ENCODE results near the gene TLCD4.

Gene TLCD4

DNA sequence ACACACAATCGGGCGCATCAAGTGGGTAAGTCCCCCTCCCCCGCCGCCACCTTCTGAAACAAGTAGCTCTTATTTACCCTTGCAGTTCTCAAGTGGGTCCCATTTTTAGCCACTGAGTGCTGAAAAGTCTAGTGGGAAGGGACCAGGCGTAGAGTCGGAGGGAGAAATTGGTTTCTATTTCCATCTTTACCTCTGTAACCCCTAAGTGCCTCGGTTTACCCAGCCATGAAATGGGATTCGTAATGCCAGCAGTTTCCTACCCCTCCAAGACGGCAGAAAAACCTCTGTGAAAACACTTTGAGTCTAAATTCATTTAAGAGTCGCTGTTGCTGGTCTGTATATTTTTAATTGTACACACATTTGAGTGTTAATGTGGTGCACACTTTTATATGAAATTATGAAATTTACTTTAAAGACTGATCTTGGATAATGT is 928 bp downstream of the TLCD4 start:
- TF ChIP-seq ZBTB7A (IDR thresholded peaks at IDR 0.05; ENCODE audit: low read depth): no peak
- no peak for TF ChIP-seq FOXM1 (IDR thresholded peaks at IDR 0.05; ENCODE audit: borderline replicate concordance, low read depth)
- TF ChIP-seq, protein P1, sequence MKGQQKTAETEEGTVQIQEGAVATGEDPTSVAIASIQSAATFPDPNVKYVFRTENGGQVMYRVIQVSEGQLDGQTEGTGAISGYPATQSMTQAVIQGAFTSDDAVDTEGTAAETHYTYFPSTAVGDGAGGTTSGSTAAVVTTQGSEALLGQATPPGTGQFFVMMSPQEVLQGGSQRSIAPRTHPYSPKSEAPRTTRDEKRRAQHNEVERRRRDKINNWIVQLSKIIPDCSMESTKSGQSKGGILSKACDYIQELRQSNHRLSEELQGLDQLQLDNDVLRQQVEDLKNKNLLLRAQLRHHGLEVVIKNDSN (IDR thresholded peaks at IDR 0.05): no peak
- no peak for TF ChIP-seq EGR1 (IDR thresholded peaks at IDR 0.05)
- no peak for TF ChIP-seq NFIC (IDR thresholded peaks at IDR 0.05)
- TF ChIP-seq TEAD4 (IDR thresholded peaks at IDR 0.05): no peak
- no peak for TF ChIP-seq YY1 (IDR thresholded peaks at IDR 0.05; ENCODE audit: low read depth)
- no peak for TF ChIP-seq TCF12 (IDR thresholded peaks at IDR 0.05; ENCODE audit: low read depth)
- TF ChIP-seq CREB1 (IDR thresholded peaks at IDR 0.05; ENCODE audit: low read depth): no peak
- TF ChIP-seq TAF1 (IDR thresholded peaks at IDR 0.05; ENCODE audit: low read depth): no peak
- TF ChIP-seq, protein P2, sequence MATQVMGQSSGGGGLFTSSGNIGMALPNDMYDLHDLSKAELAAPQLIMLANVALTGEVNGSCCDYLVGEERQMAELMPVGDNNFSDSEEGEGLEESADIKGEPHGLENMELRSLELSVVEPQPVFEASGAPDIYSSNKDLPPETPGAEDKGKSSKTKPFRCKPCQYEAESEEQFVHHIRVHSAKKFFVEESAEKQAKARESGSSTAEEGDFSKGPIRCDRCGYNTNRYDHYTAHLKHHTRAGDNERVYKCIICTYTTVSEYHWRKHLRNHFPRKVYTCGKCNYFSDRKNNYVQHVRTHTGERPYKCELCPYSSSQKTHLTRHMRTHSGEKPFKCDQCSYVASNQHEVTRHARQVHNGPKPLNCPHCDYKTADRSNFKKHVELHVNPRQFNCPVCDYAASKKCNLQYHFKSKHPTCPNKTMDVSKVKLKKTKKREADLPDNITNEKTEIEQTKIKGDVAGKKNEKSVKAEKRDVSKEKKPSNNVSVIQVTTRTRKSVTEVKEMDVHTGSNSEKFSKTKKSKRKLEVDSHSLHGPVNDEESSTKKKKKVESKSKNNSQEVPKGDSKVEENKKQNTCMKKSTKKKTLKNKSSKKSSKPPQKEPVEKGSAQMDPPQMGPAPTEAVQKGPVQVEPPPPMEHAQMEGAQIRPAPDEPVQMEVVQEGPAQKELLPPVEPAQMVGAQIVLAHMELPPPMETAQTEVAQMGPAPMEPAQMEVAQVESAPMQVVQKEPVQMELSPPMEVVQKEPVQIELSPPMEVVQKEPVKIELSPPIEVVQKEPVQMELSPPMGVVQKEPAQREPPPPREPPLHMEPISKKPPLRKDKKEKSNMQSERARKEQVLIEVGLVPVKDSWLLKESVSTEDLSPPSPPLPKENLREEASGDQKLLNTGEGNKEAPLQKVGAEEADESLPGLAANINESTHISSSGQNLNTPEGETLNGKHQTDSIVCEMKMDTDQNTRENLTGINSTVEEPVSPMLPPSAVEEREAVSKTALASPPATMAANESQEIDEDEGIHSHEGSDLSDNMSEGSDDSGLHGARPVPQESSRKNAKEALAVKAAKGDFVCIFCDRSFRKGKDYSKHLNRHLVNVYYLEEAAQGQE (IDR thresholded peaks at IDR 0.05; ENCODE audit: low read depth): no peak
- TF ChIP-seq EP300 (IDR thresholded peaks at IDR 0.05; ENCODE audit: borderline replicate concordance): no peak
- TF ChIP-seq RAD21 (IDR thresholded peaks at IDR 0.05; ENCODE audit: low read depth): no peak
- TF ChIP-seq, protein P3, sequence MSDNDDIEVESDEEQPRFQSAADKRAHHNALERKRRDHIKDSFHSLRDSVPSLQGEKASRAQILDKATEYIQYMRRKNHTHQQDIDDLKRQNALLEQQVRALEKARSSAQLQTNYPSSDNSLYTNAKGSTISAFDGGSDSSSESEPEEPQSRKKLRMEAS (IDR thresholded peaks at IDR 0.05): no peak

DNA sequence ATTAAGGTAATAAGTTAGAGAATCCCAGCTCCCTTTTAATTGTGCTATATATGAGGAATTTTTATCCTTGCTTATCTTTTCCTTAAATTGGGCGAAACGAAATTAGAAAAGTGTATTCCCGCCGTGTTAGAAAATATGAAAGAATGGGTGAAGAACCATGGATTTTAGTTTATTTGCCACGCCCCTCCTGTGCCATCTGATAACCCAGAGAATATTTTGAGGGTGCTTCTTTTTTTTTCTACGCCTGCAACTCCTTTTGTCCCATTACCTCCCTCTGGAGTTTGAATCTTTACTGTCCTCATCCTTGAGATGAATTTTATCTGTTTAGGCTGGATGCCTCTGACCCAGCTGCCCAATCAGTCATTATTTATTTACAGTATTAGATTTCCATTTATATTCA is 1.6 kb downstream of the TLCD4 start:
- TF ChIP-seq, protein P3 (IDR thresholded peaks at IDR 0.05): no peak
- TF ChIP-seq TCF12 (IDR thresholded peaks at IDR 0.05; ENCODE audit: low read depth): no peak
- TF ChIP-seq, protein P2 (IDR thresholded peaks at IDR 0.05; ENCODE audit: low read depth): no peak
- TF ChIP-seq EGR1 (IDR thresholded peaks at IDR 0.05): no peak
- TF ChIP-seq CEBPB (IDR thresholded peaks at IDR 0.05): no peak

DNA sequence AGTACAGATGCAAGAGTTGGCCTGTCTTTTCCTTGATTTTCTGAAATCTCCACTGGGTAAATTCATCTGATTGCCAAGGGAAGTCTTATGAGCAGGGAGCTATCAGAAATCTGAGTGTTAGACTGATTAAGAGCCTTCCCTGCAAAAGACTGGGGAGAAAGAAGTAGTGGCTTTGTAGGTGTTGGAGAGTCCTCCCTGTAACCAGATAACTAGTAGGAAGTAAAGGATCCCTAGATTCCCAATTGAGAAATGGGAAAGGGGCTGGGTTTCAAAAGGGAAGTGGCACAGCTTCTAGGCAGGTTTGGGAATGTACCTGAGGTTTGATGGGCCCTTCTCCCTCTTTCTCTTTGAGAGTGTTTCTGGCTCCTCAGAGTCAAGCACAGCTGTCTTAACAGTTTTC is 2.1 kb downstream of the TLCD4 start:
- no peak for TF ChIP-seq TAF1 (IDR thresholded peaks at IDR 0.05; ENCODE audit: low read depth)

DNA sequence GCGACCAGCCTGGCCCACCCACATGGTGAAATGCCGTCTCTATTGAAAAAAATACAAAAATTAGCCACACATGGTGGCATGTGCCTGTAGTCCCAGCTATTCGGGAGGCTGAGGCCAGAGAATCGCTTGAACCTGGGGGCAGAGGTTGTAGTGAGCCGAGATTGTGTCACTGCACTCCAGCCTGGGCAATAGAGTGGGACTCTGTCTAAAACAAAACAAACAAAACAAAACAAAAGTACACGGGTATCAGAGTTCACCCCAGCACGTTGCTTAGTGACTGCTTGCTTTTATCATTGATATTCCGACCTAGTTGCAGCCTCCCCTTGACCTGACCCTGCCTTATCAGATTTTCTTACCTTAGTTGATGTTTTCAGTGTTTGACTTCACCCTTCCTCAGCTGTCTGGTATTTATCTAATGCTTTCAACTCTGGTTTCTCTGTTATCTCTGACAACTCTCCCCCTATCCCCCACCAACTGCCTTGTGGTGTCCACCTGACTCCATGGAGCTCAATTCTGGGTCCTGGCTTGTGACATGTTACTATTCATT is 5.1 kb downstream of the TLCD4 start:
- TF ChIP-seq YY1 (IDR thresholded peaks at IDR 0.05; ENCODE audit: low read depth): no peak

DNA sequence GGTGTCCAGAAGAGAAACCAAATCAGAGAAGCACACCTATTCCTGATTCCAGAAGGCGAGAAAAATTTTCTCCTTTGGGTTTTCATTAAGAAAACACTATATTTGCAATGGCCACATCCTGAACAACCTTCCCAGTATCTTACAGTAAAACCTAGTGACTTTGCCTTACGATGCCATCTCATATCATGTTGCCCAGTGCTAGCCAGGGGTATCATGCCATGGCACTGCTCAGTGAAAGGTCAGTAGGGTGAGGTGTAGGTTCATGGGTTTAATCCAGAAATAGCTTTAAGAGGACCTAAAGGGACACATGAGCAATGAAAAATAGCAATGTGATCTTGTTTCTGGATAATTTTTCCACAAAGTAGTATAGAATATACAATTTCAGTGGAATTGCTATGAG is 7.2 kb downstream of the TLCD4 start:
- TF ChIP-seq RAD21 (IDR thresholded peaks at IDR 0.05; ENCODE audit: low read depth) (no peak), EP300 (IDR thresholded peaks at IDR 0.05; ENCODE audit: borderline replicate concordance) (no peak), CREB1 (IDR thresholded peaks at IDR 0.05; ENCODE audit: low read depth) (no peak), YY1 (IDR thresholded peaks at IDR 0.05; ENCODE audit: low read depth) (no peak), EGR1 (IDR thresholded peaks at IDR 0.05) (no peak), TAF1 (IDR thresholded peaks at IDR 0.05; ENCODE audit: low read depth) (no peak), FOXM1 (IDR thresholded peaks at IDR 0.05; ENCODE audit: borderline replicate concordance, low read depth) (no peak), CEBPB (IDR thresholded peaks at IDR 0.05) (no peak), TEAD4 (IDR thresholded peaks at IDR 0.05) (no peak), NFIC (IDR thresholded peaks at IDR 0.05) (no peak), TCF12 (IDR thresholded peaks at IDR 0.05; ENCODE audit: low read depth) (no peak), ZBTB7A (IDR thresholded peaks at IDR 0.05; ENCODE audit: low read depth) (no peak)
- TF ChIP-seq, protein P3 (IDR thresholded peaks at IDR 0.05): no peak
- TF ChIP-seq, protein P1 (IDR thresholded peaks at IDR 0.05): no peak
- TF ChIP-seq, protein P2 (IDR thresholded peaks at IDR 0.05; ENCODE audit: low read depth): no peak

All from Ishikawa (cell line).